ENCODE measurements around the gene RSPO3.

The RSPO3 gene

DNA sequence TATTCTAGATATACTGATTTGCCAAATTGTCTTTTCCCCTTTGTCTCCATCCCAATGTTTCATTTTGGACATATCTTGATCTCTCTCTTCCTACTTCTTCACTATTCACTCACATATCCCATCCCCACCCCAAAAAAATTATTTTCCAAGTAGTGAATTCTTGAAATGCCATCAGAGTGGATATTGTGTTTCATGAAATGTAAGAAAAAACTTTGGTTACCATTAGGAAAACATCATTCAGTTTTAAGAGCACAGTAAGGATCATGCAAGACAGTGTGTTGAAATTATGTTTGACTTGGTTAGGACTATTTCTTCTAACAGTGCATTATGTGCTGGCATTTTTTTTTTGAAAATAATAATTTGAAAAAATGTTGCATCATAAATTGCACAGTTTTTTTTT lies 5.7 kb downstream of the RSPO3 start:
- TF ChIP-seq, protein P1, sequence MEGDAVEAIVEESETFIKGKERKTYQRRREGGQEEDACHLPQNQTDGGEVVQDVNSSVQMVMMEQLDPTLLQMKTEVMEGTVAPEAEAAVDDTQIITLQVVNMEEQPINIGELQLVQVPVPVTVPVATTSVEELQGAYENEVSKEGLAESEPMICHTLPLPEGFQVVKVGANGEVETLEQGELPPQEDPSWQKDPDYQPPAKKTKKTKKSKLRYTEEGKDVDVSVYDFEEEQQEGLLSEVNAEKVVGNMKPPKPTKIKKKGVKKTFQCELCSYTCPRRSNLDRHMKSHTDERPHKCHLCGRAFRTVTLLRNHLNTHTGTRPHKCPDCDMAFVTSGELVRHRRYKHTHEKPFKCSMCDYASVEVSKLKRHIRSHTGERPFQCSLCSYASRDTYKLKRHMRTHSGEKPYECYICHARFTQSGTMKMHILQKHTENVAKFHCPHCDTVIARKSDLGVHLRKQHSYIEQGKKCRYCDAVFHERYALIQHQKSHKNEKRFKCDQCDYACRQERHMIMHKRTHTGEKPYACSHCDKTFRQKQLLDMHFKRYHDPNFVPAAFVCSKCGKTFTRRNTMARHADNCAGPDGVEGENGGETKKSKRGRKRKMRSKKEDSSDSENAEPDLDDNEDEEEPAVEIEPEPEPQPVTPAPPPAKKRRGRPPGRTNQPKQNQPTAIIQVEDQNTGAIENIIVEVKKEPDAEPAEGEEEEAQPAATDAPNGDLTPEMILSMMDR (IDR thresholded peaks at IDR 0.05): no peak
- Histone ChIP-seq H3K9me3 (no peaks in the 10 kb centered on the region), H3K4me1 (ENCODE audit: control insufficient read depth in 1 of 2, insufficient read depth in 1 of 2, low read depth in 1 of 2, low read length in 1 of 2) (peaks cover 7 to 13% of the 10 kb centered on the region in 2 experiments), H3K27ac (no peak overlapping the region), H3K4me3 (ENCODE audit: low read depth in 1 of 2, low read length in 1 of 2) (no peak overlapping the region), H3K27me3 (peaks cover 99% of the 10 kb centered on the region), H3K36me3 (no peaks in the 10 kb centered on the region)

DNA sequence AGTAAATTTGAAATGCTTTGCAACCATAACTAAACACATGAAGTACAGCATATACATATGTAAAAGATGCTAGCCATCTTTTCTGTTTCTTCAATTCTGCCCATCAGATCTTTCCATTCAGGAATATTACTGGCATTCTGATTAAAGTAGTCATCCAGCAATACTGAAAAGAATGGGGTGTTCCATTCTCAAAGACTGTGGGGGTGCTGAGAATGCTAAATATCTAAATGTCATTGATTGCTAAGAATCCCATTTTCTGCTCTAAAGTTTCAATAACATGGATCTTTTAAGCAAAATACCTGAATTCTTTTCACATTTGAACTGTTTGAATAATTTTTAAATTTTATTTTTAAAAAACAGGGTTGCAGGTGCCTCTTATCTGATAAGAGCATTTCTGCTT lies 6.2 kb downstream of the RSPO3 start:
- TF ChIP-seq, protein P1 (IDR thresholded peaks at IDR 0.05): no peak
- no peak overlapping the region for H3K27ac ChIP-seq
- H3K4me1 ChIP-seq (ENCODE audit: control insufficient read depth in 1 of 2, insufficient read depth in 1 of 2, low read depth in 1 of 2, low read length in 1 of 2): peaks cover 2 to 7% of the 10 kb centered on the region in 2 experiments
- no peak overlapping the region for H3K4me3 ChIP-seq (ENCODE audit: low read depth in 1 of 2, low read length in 1 of 2)
- H3K27me3 ChIP-seq: peaks cover 99% of the 10 kb centered on the region
- no peaks in the 10 kb centered on the region for H3K9me3 ChIP-seq
- H3K36me3 ChIP-seq: no peaks in the 10 kb centered on the region

DNA sequence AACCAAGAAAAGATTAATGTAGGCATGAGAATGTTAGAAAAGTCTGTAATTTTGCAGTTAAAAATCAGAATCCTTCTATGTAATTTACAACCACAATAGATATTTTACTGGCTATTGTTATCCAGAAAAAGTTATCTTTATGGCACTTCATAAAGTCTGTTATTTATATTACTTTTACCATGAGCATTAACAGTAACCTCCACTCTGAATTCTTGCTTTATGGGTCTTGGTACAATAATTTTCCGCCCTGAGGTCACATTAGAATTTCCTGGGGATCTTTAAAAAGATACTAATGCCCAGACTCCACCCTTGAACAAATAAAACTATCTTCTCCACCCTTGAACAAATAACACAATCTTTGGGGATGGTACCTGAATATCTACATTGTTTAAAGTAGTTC lies 9.6 kb downstream of the RSPO3 start:
- peaks cover 85% of the 10 kb centered on the region for H3K27me3 ChIP-seq
- TF ChIP-seq, protein P1 (IDR thresholded peaks at IDR 0.05): no peak
- H3K4me3 ChIP-seq (ENCODE audit: low read depth in 1 of 2, low read length in 1 of 2): no peak overlapping the region
- no peaks in the 10 kb centered on the region for H3K36me3 ChIP-seq
- H3K4me1 ChIP-seq (ENCODE audit: control insufficient read depth in 1 of 2, insufficient read depth in 1 of 2, low read depth in 1 of 2, low read length in 1 of 2): no peaks in the 10 kb centered on the region
- no peak overlapping the region for H3K27ac ChIP-seq
- no peaks in the 10 kb centered on the region for H3K9me3 ChIP-seq

DNA sequence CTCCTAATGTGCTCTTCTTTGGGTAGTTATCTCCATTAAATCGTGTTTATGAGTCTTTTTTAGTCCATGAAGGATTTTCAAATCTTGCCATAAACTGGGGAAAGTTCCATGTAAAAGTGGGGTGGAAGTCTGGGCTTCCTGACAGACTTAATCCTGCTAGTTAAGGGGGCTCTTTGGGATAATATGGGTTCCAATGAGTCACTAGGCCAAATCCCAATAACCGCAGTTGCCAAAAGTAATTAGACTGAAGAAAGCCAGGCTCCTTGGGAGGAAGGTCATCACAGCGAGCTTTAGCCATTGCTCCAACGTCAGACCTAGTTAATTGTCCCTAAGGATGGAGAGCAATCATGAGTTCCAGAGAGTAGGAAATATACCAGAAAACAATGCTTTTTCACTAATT lies 10.8 kb downstream of the RSPO3 start:
- Histone ChIP-seq H3K36me3 (no peaks in the 10 kb centered on the region), H3K4me3 (ENCODE audit: low read depth in 1 of 2, low read length in 1 of 2) (no peak overlapping the region), H3K9me3 (no peaks in the 10 kb centered on the region), H3K27ac (no peak overlapping the region), H3K4me1 (ENCODE audit: control insufficient read depth in 1 of 2, insufficient read depth in 1 of 2, low read depth in 1 of 2, low read length in 1 of 2) (no peaks in the 10 kb centered on the region), H3K27me3 (peaks cover 73% of the 10 kb centered on the region)
- TF ChIP-seq, protein P1 (IDR thresholded peaks at IDR 0.05): no peak

DNA sequence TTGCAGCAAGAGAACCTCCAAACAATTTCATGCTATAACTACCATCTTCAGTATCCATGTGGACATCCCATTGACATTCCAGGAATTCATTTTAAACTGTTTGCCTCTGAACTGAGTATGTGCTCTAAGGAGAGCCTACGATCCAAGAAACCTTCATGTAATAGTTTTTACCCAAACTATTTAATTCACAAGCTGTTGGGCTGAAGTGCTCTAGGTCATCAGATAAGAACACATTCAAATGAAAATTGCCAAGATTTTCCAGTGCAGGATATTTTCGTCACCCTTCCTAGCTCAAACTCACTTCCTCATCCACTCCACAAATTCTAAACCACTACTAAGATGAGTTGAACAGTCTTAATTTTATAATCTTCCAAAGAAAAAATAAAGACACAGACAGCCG lies 12.8 kb downstream of the RSPO3 start:
- Histone ChIP-seq H3K4me1 (ENCODE audit: control insufficient read depth in 1 of 2, insufficient read depth in 1 of 2, low read depth in 1 of 2, low read length in 1 of 2) (no peaks in the 10 kb centered on the region), H3K27me3 (peaks cover 53% of the 10 kb centered on the region), H3K4me3 (ENCODE audit: low read depth in 1 of 2, low read length in 1 of 2) (no peak overlapping the region), H3K27ac (no peak overlapping the region), H3K9me3 (no peaks in the 10 kb centered on the region), H3K36me3 (no peaks in the 10 kb centered on the region)
- TF ChIP-seq, protein P1 (IDR thresholded peaks at IDR 0.05): no peak

All from neutrophil (primary cell).